T-cell (primary cell): ENCODE data around the gene LTBP3. TPM values are rescaled to one million over a fixed set of nuclear protein-coding genes. Genes with fewer than 3 reads are reported as not detected.

Experiments
- ATAC-seq, 4 experiments: fragments of 200-7000 bp in 3 of 4; fragments of 150-1000 bp in 1 of 4; cut with Tn5 transposase; replicated peaks in 1 of 4; 1 replicate in 3 of 4; 2 replicates in 1 of 4; pipeline ENCODE4 v1.10.0; 2021; ENCODE audit warnings: moderate library complexity in 3 of 4, mild to moderate bottlenecking in 2 of 4, moderate number of reproducible peaks in 1 of 4
- CTCF ChIA-PET, 2 donors: fragments of 300-600 bp; sonication (Branson Sonifier 250); formaldehyde crosslinking; loops; one replicate each; lab custom pipeline; 2022; ENCODE audit warnings: antibody characterized with exemption in 2 of 2; lab: Charles Lee
- POLR2A ChIA-PET, 2 donors: fragments of 300-600 bp; sonication (Branson Sonifier 250); formaldehyde crosslinking; loops; one replicate each; lab custom pipeline; 2022; ENCODE audit warnings: antibody characterized with exemption in 2 of 2; lab: Charles Lee
- DNase-seq, 35 experiments: peaks; one replicate each; pipeline versions ENCODE4 v3.0.0 to v3.0.0-alpha.2; 2013 to 2023
- H3K27ac ChIP-seq: one replicate; pipeline ENCODE4 v1.5.1; 2013; ENCODE audit warnings: low read length
- H3K27me3 ChIP-seq, 2 experiments: replicated peaks in 1 of 2; 1 replicate in 1 of 2; 2 replicates in 1 of 2; pipeline versions ENCODE4 v1.6.1 to v1.7.0; 2013; ENCODE audit warnings: low read length in 1 of 2, mixed read lengths in 1 of 2; ENCODE audit not compliant: control insufficient read depth in 2 of 2, insufficient read depth in 2 of 2; ENCODE audit errors: extremely low read depth in 1 of 2
- H3K36me3 ChIP-seq, 2 donors: 1 replicate in 1 of 2; 2 replicates in 1 of 2; pipeline versions ENCODE4 v1.6.1 to v1.7.0; 2013; ENCODE audit warnings: low read length in 1 of 2; ENCODE audit not compliant: control insufficient read depth in 2 of 2, insufficient read depth in 1 of 2; ENCODE audit errors: extremely low read depth in 1 of 2
- H3K4me1 ChIP-seq, 2 experiments: 1 replicate in 1 of 2; 2 replicates in 1 of 2; pipeline versions ENCODE4 v1.6.1 to v1.7.0; 2013; ENCODE audit warnings: low read length in 2 of 2, mixed read lengths in 1 of 2; ENCODE audit not compliant: insufficient read depth in 2 of 2, control insufficient read depth in 1 of 2; ENCODE audit errors: extremely low read depth in 1 of 2
- H3K4me3 ChIP-seq, 2 donors: 1 replicate in 1 of 2; 2 replicates in 1 of 2; pipeline versions ENCODE4 v1.5.1 to v1.7.0; 2013; ENCODE audit warnings: mild to moderate bottlenecking in 2 of 2, low read length in 1 of 2, moderate library complexity in 1 of 2; ENCODE audit not compliant: control insufficient read depth in 1 of 2; ENCODE audit errors: extremely low read depth in 1 of 2
- H3K9me3 ChIP-seq: 2 replicates; pipeline ENCODE4 v1.7.0; 2013
- H3K27ac Mint-ChIP-seq, 2 donors: one replicate each; pipeline ENCODE4 v1.8.0; 2020 to 2021; ENCODE audit warnings: mild to moderate bottlenecking in 2 of 2, mixed read lengths in 2 of 2
- H3K27me3 Mint-ChIP-seq, 2 donors: one replicate each; pipeline ENCODE4 v1.8.0; 2021 to 2022; ENCODE audit warnings: mixed read lengths in 2 of 2
- H3K36me3 Mint-ChIP-seq: one replicate; pipeline ENCODE4 v1.8.0; 2021; ENCODE audit warnings: mixed read lengths
- H3K4me1 Mint-ChIP-seq, 3 donors: one replicate each; pipeline ENCODE4 v1.8.0; 2020 to 2022; ENCODE audit warnings: mixed read lengths in 3 of 3, mild to moderate bottlenecking in 1 of 3
- H3K4me3 Mint-ChIP-seq, 3 donors: one replicate each; pipeline ENCODE4 v1.8.0; 2020 to 2022; ENCODE audit warnings: mild to moderate bottlenecking in 3 of 3, mixed read lengths in 3 of 3, moderate library complexity in 3 of 3
- H3K9me3 Mint-ChIP-seq, 3 donors: one replicate each; pipeline ENCODE4 v1.8.0; 2020 to 2022; ENCODE audit warnings: mixed read lengths in 3 of 3
- WGBS: methylation state at CpG from one replicate; pipeline ENCODE4 v1.1.5; 2013; ENCODE audit warnings: missing lambda C conversion rate; ENCODE audit not compliant: insufficient coverage; 5-methylcytosine and 5-hydroxymethylcytosine counted together
- total RNA-seq, 35 experiments: library from RNA in 6 of 35; stranded (reverse) in 6 of 35; fragments of 120-200 nt in 1 of 35; gene quantifications; one replicate each; pipeline versions ENCODE4 v1.2.1 to v1.2.4 and lab custom pipeline; 2013 to 2026

Gene LTBP3
- total RNA-seq, 5 donors from 2014 or later (not counting 1 experiment from before 2014, with no cell fraction given): 200 to 364 (median 284) TPM

GRCh38 chr11:65537620-65538231, 20.4 kb downstream of the LTBP3 start:
- H3K36me3 Mint-ChIP-seq: peaks cover 11% of the 10 kb centered on the region
- Histone ChIP-seq H3K27me3 (no peaks in the 10 kb centered on the region), H3K4me1 (peaks cover 8 to 21% of the 10 kb centered on the region in 2 experiments), H3K27ac (no peak overlapping the region), H3K9me3 (no peaks in the 10 kb centered on the region), H3K36me3 (peaks cover 19 to 42% of the 10 kb centered on the region in 2 donors), H3K4me3 (no peak overlapping the region)
- ChIA-PET POLR2A (no interaction called here), CTCF (interaction anchor here (0.5 to 0.7 kb wide), 2 partner anchors 16 to 528 kb away, joined by 3 read pairs; no protein-coding TSS in a partner anchor)
- peak overlapping the region in 1 of 2 donors; percentile 61 for H3K27ac Mint-ChIP-seq
- no peak for DNase-seq
- WGBS: 89% methylated on average over 10 of the region's 18 CpGs
- H3K4me3 Mint-ChIP-seq: peak overlapping the region in 2 of 3 donors; percentile 21 to 36
- H3K4me1 Mint-ChIP-seq: peaks cover 12 to 15% (median 12%) of the 10 kb centered on the region in 3 donors
- ATAC-seq: no peak
- H3K27me3 Mint-ChIP-seq: no peaks in the 10 kb centered on the region
- no peaks in the 10 kb centered on the region for H3K9me3 Mint-ChIP-seq

DNA sequence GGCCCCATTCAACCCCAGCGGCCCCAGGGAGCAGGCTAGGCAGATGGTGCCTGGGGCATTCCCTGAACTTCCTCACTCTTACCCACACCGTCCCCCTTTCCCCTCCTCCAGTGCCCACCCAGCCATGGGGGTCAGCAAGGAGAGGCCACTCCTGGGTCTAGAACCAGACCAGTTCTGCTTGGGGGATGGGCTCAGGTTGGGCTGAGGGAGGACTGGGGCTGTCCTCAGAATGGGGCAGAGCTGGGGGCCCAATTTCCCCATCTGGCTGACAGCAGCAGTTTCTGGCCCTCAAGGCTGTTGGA, 20.9 kb downstream of the LTBP3 start:
- CTCF ChIA-PET: interaction anchor here (0.5 to 0.7 kb wide), 2 partner anchors 16 to 528 kb away, joined by 3 read pairs; no protein-coding TSS in a partner anchor
- Histone ChIP-seq H3K36me3 (peaks cover 23 to 47% of the 10 kb centered on the region in 2 donors), H3K27ac (no peak overlapping the region), H3K4me3 (no peak overlapping the region), H3K9me3 (no peaks in the 10 kb centered on the region), H3K4me1 (peaks cover 8 to 21% of the 10 kb centered on the region in 2 experiments), H3K27me3 (no peaks in the 10 kb centered on the region)
- Mint-ChIP-seq H3K9me3 (no peaks in the 10 kb centered on the region), H3K4me3 (peak overlapping the region in 2 of 3 donors; percentile 21 to 36), H3K27me3 (no peaks in the 10 kb centered on the region), H3K4me1 (peaks cover 12 to 13% (median 12%) of the 10 kb centered on the region in 3 donors), H3K27ac (peak overlapping the region in 1 of 2 donors; percentile 61), H3K36me3 (peaks cover 9% of the 10 kb centered on the region)
- ATAC-seq: no peak
- DNase-seq: no peak
- POLR2A ChIA-PET: no interaction called here
- WGBS: no CpG with 5 or more reads among the region's 2 CpGs

DNA sequence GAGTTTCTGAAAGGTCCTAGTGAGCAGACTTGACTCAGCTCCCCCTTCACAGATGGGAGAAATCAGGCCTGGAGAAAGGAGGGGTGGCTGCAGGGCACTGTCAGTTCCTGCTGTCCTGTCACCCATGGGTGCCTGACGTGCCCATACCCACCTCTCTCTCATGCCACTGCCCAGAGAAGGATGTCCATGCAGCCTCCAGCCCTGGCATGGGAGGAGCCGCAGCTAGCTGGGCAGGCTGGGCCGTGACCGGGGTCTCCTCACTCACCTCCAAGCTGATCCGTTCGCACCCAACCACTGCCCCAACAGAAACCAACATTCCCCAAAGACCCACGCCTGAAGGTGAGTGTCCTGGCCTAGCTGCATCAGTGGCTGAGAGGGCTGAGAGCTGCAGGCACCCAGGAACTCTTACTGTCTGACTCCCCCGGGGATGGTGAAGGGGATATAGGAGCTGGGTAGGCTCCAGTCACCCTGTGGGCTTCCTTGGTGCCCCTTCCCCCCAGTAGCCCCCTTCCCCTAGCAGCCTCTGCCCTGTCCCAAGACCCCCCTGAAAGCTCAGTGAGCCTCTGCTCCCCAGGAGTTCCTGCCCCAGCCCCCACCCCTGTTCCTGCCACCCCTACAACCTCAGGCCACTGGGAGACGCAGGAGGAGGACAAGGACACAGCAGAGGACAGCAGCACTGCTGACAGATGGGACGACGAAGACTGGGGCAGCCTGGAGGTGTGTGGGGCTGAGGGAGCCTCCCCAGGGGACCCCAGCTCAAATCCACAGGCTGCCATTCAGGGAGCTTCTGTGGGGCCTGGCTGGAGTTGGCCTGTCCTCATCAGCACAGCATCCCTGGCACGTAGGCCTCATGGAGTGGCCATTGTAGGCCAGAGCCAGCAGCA, 21.5 kb downstream of the LTBP3 start:
- peaks cover 24 to 51% of the 10 kb centered on the region in 2 donors for H3K36me3 ChIP-seq
- Mint-ChIP-seq H3K4me3 (no peak overlapping the region), H3K36me3 (peaks cover 9% of the 10 kb centered on the region), H3K9me3 (no peaks in the 10 kb centered on the region), H3K27ac (peak overlapping the region in 1 of 2 donors; percentile 76), H3K4me1 (peaks cover 6 to 9% (median 8%) of the 10 kb centered on the region in 3 donors), H3K27me3 (no peaks in the 10 kb centered on the region)
- 89% methylated on average over 7 of the region's 12 CpGs for WGBS
- DNase-seq (no peak), ATAC-seq (no peak)
- no peak overlapping the region for H3K4me3 ChIP-seq
- ChIA-PET CTCF (interaction anchor here in 1 of 2 donors (0.6 kb wide), 1 partner anchor 590 kb away, joined by 8 read pairs; no protein-coding TSS in a partner anchor), POLR2A (no interaction called here)
- no peaks in the 10 kb centered on the region for H3K27me3 ChIP-seq
- H3K27ac ChIP-seq: no peak overlapping the region
- H3K9me3 ChIP-seq: no peaks in the 10 kb centered on the region
- peaks cover 7 to 17% of the 10 kb centered on the region in 2 experiments for H3K4me1 ChIP-seq

GRCh38 chr11:65535102-65535501, 23.1 kb downstream of the LTBP3 start:
- CTCF ChIA-PET: no interaction called here
- H3K4me1 Mint-ChIP-seq: peaks cover 3% of the 10 kb centered on the region in 3 donors
- H3K27me3 ChIP-seq: no peaks in the 10 kb centered on the region
- ATAC-seq: no peak
- WGBS: 95% methylated on average over 8 of the region's 9 CpGs
- H3K27me3 Mint-ChIP-seq: no peaks in the 10 kb centered on the region
- H3K36me3 ChIP-seq: peaks cover 32 to 66% of the 10 kb centered on the region in 2 donors
- no peak overlapping the region for H3K4me3 ChIP-seq
- H3K4me3 Mint-ChIP-seq: no peak overlapping the region
- no peaks in the 10 kb centered on the region for H3K9me3 ChIP-seq
- POLR2A ChIA-PET: no interaction called here
- H3K27ac ChIP-seq: no peak overlapping the region
- H3K9me3 Mint-ChIP-seq: no peaks in the 10 kb centered on the region
- H3K27ac Mint-ChIP-seq: no peak overlapping the region
- DNase-seq: no peak
- peaks cover 18% of the 10 kb centered on the region for H3K36me3 Mint-ChIP-seq
- H3K4me1 ChIP-seq: peaks cover 1 to 13% of the 10 kb centered on the region in 2 experiments

GRCh38 chr11:65532388-65533064, 25.6 kb downstream of the LTBP3 start:
- no peaks in the 10 kb centered on the region for H3K27me3 Mint-ChIP-seq
- ChIA-PET CTCF (no interaction called here), POLR2A (no interaction called here)
- DNase-seq: no peak
- Histone ChIP-seq H3K4me3 (no peak overlapping the region), H3K36me3 (peaks cover 28 to 69% of the 10 kb centered on the region in 2 donors), H3K9me3 (no peaks in the 10 kb centered on the region), H3K4me1 (peaks cover 7 to 17% of the 10 kb centered on the region in 2 experiments), H3K27me3 (no peaks in the 10 kb centered on the region), H3K27ac (no peak overlapping the region)
- no peak for ATAC-seq
- H3K36me3 Mint-ChIP-seq: peaks cover 28% of the 10 kb centered on the region
- no peak overlapping the region for H3K27ac Mint-ChIP-seq
- H3K4me3 Mint-ChIP-seq: no peak overlapping the region
- no peaks in the 10 kb centered on the region for H3K9me3 Mint-ChIP-seq
- WGBS: 96% methylated on average over 11 of the region's 15 CpGs
- H3K4me1 Mint-ChIP-seq: peaks cover 14 to 17% (median 16%) of the 10 kb centered on the region in 3 donors

DNA sequence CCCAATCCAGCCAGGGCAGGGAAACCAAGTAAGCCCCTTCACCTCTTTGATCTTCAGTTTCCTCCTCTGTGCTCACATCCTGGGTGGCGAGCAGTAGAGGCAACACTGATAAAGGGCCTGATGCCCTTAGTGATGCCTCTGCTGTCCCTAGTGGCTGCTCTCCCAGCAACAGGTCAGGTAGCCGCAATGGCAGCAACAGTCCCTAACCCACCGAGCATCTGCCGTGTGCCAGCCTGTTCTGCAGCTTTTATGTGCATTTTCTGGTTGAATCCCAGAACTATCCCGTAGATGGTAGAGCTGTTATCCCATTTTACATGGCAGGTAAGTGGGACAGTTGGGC, 28.0 kb downstream of the LTBP3 start:
- ATAC-seq (peak; percentile 39 to 76 (median 56)), DNase-seq (peak in 9 of 35 experiments; percentile 26 to 60 (median 47))
- H3K27ac Mint-ChIP-seq: peak overlapping the region; percentile 74
- CTCF ChIA-PET: no interaction called here
- peaks cover 19 to 61% of the 10 kb centered on the region in 2 donors for H3K36me3 ChIP-seq
- peaks cover 23 to 35% (median 32%) of the 10 kb centered on the region in 3 donors for H3K4me1 Mint-ChIP-seq
- H3K27me3 Mint-ChIP-seq: no peaks in the 10 kb centered on the region
- WGBS: 64% methylated on average over 5 of the region's 5 CpGs
- no peaks in the 10 kb centered on the region for H3K27me3 ChIP-seq
- no peaks in the 10 kb centered on the region for H3K9me3 ChIP-seq
- H3K4me3 ChIP-seq: no peak overlapping the region
- POLR2A ChIA-PET: interaction anchor here in 1 of 2 donors (0.5 kb wide), 1 partner anchor 36 kb away, joined by 8 read pairs; no protein-coding TSS in a partner anchor
- peaks cover 15 to 36% of the 10 kb centered on the region in 2 experiments for H3K4me1 ChIP-seq
- no peaks in the 10 kb centered on the region for H3K9me3 Mint-ChIP-seq
- H3K36me3 Mint-ChIP-seq: peaks cover 31% of the 10 kb centered on the region
- no peak overlapping the region for H3K4me3 Mint-ChIP-seq
- H3K27ac ChIP-seq: peak overlapping the region; percentile 47
